Stomach (tissue), 9 donors: ENCODE results near the gene ADARB2. TPM values are rescaled to one million over a fixed set of nuclear protein-coding genes. Genes with fewer than 3 reads are reported as not detected.

Source experiments
- DNase-seq, 2 donors: peaks; one replicate each; pipeline versions ENCODE4 v3.0.0 to v3.0.0-alpha.2; 2013 to 2019
- H3K27ac ChIP-seq, 5 donors: fragments of 200-600 bp in 4 of 5; sonication (generic) in 4 of 5; one replicate each; pipeline ENCODE4 v1.5.1; 2013 to 2019; ENCODE audit warnings: mild to moderate bottlenecking in 1 of 5, moderate library complexity in 1 of 5
- H3K27me3 ChIP-seq, 3 donors: fragments of 200-600 bp; sonication (generic); one replicate each; pipeline ENCODE4 v1.5.1; 2017 to 2019; ENCODE audit warnings: mixed run types in 1 of 3
- H3K36me3 ChIP-seq, 4 donors: fragments of 200-600 bp; sonication (generic); 1 replicate in 3 of 4; 2 replicates in 1 of 4; pipeline ENCODE4 v1.5.1; 2016 to 2019
- H3K4me1 ChIP-seq, 4 donors: fragments of 200-600 bp; sonication (generic); one replicate each; pipeline ENCODE4 v1.5.1; 2016 to 2019
- H3K4me3 ChIP-seq, 4 donors: fragments of 200-600 bp; sonication (generic) in 3 of 4; one replicate each; pipeline ENCODE4 v1.5.1; 2016 to 2019; ENCODE audit warnings: mild to moderate bottlenecking in 1 of 4
- H3K9me3 ChIP-seq, 4 donors: fragments of 200-600 bp; sonication (generic); one replicate each; pipeline ENCODE4 v1.5.1; 2016 to 2019
- CTCF ChIP-seq, 7 experiments: fragments of 450-650 bp in 4 of 7; fragments of 200-600 bp in 3 of 7; sonication (generic) in 3 of 7; IDR thresholded peaks; one replicate each; pipeline ENCODE4 v1.5.1; 2016 to 2019; ENCODE audit warnings: antibody characterized with exemption in 7 of 7, control low read depth in 2 of 7, mild to moderate bottlenecking in 1 of 7
- EP300 ChIP-seq: sonication (generic); formaldehyde crosslinking; IDR thresholded peaks from one replicate; pipeline ENCODE4 v1.6.1; 2017; ENCODE audit warnings: antibody characterized with exemption
- POLR2A ChIP-seq, 4 donors: fragments of 450-650 bp; IDR thresholded peaks; one replicate each; pipeline ENCODE4 v1.6.1; 2016; ENCODE audit warnings: antibody characterized with exemption in 4 of 4, control low read depth in 2 of 4, mild to moderate bottlenecking in 1 of 4, moderate library complexity in 1 of 4
- POLR2AphosphoS5 ChIP-seq, 3 donors: sonication (generic); formaldehyde crosslinking; IDR thresholded peaks; one replicate each; pipeline ENCODE4 v1.6.1; 2016; ENCODE audit warnings: antibody characterized with exemption in 3 of 3
- WGBS, 5 donors: extraction: QIAGEN DNeasy Blood & Tissue Kit in 3 of 5; methylation state at CpG; one replicate each; pipeline versions ENCODE4 v1.1.5 to v1.1.7; 2013 to 2018; 5-methylcytosine and 5-hydroxymethylcytosine counted together
- intact Hi-C: fragments of 100-400 bp; cut with DNase I; formaldehyde crosslinking; loops from one replicate; pipeline ENCODE4 v1.15.1; 2023; ENCODE audit warnings: low total_unique reads
- polyA plus RNA-seq, 3 donors: library from polyadenylated mRNA; stranded (reverse); fragments of 200-250 nt; gene quantifications; one replicate each; pipeline ENCODE4 v1.2.3, GENCODE V29; 2013
- total RNA-seq, 5 donors: library from RNA; depleted of rRNA; stranded (reverse); fragments of >200 nt; gene quantifications; one replicate each; pipeline versions ENCODE4 v1.1.0 to v1.2.3, GENCODE V29; 2014 to 2016
- donor health status: healthy with polysubstance abuse.
- donor health status: Bipolar disorder and iron deficiency.
- donor health status: healthy.

ADARB2 gene
- total and polyA plus RNA-seq, 8 donors: 0.55 to 4.1 (median 1.4) TPM; not detected in 1

GRCh38 chr10:1151076-1152033 is 586.0 kb downstream of the ADARB2 start:
- intact Hi-C loops: no loop called here
- no peak overlapping the region for H3K4me3 ChIP-seq
- DNase-seq: peak in 1 of 2 donors; percentile 16
- peaks cover 0 to 3% (median 0%) of the 10 kb centered on the region in 4 donors for H3K4me1 ChIP-seq
- peaks cover 0 to 9% (median 5%) of the 10 kb centered on the region in 4 donors for H3K9me3 ChIP-seq
- 77 to 87% (median 78%) methylated on average over 13 to 15 of the region's 15 CpGs for WGBS, 5 donors
- peaks cover 0 to 7% (median 0%) of the 10 kb centered on the region in 3 donors for H3K27me3 ChIP-seq
- H3K27ac ChIP-seq: no peak overlapping the region
- TF ChIP-seq POLR2A (IDR thresholded peaks at IDR 0.05) (no peak), EP300 (no peak), POLR2AphosphoS5 (IDR thresholded peaks at IDR 0.05) (no peak), CTCF (IDR thresholded peaks at IDR 0.05) (no peak)
- no peaks in the 10 kb centered on the region for H3K36me3 ChIP-seq

- Histone ChIP-seq H3K9me3 (peaks cover 0 to 16% (median 12%) of the 10 kb centered on the region in 4 donors), H3K36me3 (no peaks in the 10 kb centered on the region), H3K27me3 (peaks cover 0 to 7% (median 0%) of the 10 kb centered on the region in 3 donors), H3K4me1 (peaks cover 0 to 3% (median 0%) of the 10 kb centered on the region in 4 donors), H3K27ac (no peak overlapping the region), H3K4me3 (no peak overlapping the region)
- DNase-seq: peak in 1 of 2 donors; percentile 14
- intact Hi-C loops: no loop called here
- TF ChIP-seq POLR2AphosphoS5 (IDR thresholded peaks at IDR 0.05): no peak
- TF ChIP-seq EP300: no peak
- no peak for TF ChIP-seq CTCF (IDR thresholded peaks at IDR 0.05)
- TF ChIP-seq POLR2A (IDR thresholded peaks at IDR 0.05): no peak
- 78 to 92% (median 88%) methylated on average over 13 of the region's 13 CpGs for WGBS, 5 donors
These were observed 586.7 kb downstream of the ADARB2 start for GRCh38 chr10:1150638-1150955.

GRCh38 chr10:1149793-1150637 is 587.3 kb downstream of the ADARB2 start:
- peaks cover 0 to 7% (median 0%) of the 10 kb centered on the region in 3 donors for H3K27me3 ChIP-seq
- no peaks in the 10 kb centered on the region for H3K36me3 ChIP-seq
- 49 to 63% (median 55%) methylated on average over 23 of the region's 23 CpGs for WGBS, 5 donors
- H3K4me3 ChIP-seq: no peak overlapping the region
- TF ChIP-seq POLR2A (IDR thresholded peaks at IDR 0.05) (no peak), EP300 (no peak), POLR2AphosphoS5 (IDR thresholded peaks at IDR 0.05) (no peak), CTCF (IDR thresholded peaks at IDR 0.05) (no peak)
- intact Hi-C loops: no loop called here
- peaks cover 0 to 3% (median 0%) of the 10 kb centered on the region in 4 donors for H3K4me1 ChIP-seq
- no peak overlapping the region for H3K27ac ChIP-seq
- DNase-seq: peak; percentile 36 to 87
- peaks cover 0 to 22% (median 17%) of the 10 kb centered on the region in 4 donors for H3K9me3 ChIP-seq
